Breast epithelium (tissue), 4 donors: ENCODE results near the gene FBXO34. TPM values are rescaled to one million over a fixed set of nuclear protein-coding genes. Genes with fewer than 3 reads are reported as not detected.

Source experiments
- DNase-seq, 2 donors: peaks; one replicate each; pipeline ENCODE4 v3.0.0-alpha.2; 2019; ENCODE audit warnings: low spot score in 2 of 2
- H3K27ac ChIP-seq, 2 donors: fragments of 200-600 bp; sonication (generic) in 1 of 2; one replicate each; pipeline ENCODE4 v1.5.1; 2016 to 2019; ENCODE audit warnings: mild to moderate bottlenecking in 1 of 2
- H3K27me3 ChIP-seq, 2 donors: fragments of 200-600 bp; sonication (generic) in 1 of 2; one replicate each; pipeline versions ENCODE4 v1.5.1 to v1.6.0; 2017 to 2019; ENCODE audit warnings: control low read depth in 1 of 2, mild to moderate bottlenecking in 1 of 2
- H3K36me3 ChIP-seq: fragments of 200-600 bp; one replicate; pipeline ENCODE4 v1.5.1; 2019
- H3K4me1 ChIP-seq, 2 donors: fragments of 200-600 bp; sonication (generic); one replicate each; pipeline ENCODE4 v1.5.1; 2016 to 2019; ENCODE audit warnings: control low read depth in 1 of 2
- H3K4me3 ChIP-seq, 3 donors: fragments of 200-600 bp; sonication (generic); 1 replicate in 2 of 3; 2 replicates in 1 of 3; pipeline ENCODE4 v1.5.1; 2016 to 2019; ENCODE audit warnings: mild to moderate bottlenecking in 3 of 3, moderate library complexity in 2 of 3
- H3K9me3 ChIP-seq, 2 donors: fragments of 200-600 bp; sonication (generic) in 1 of 2; one replicate each; pipeline ENCODE4 v1.5.1; 2016 to 2019; ENCODE audit warnings: control low read depth in 1 of 2
- POLR2A ChIP-seq: fragments of 450-650 bp; IDR thresholded peaks from one replicate; pipeline ENCODE4 v1.6.1; 2016; ENCODE audit warnings: antibody characterized with exemption, mild to moderate bottlenecking, moderate library complexity
- POLR2AphosphoS5 ChIP-seq, 3 donors: sonication (generic); formaldehyde crosslinking; IDR thresholded peaks; one replicate each; pipeline ENCODE4 v1.6.1; 2017; ENCODE audit warnings: antibody characterized with exemption in 3 of 3
- intact Hi-C: fragments of 100-400 bp; cut with DNase I; formaldehyde crosslinking; loops from one replicate; pipeline ENCODE4 v1.15.1; 2023; ENCODE audit warnings: low total_unique reads
- total RNA-seq, 3 donors: library from RNA; depleted of rRNA; stranded (reverse); fragments of >200 nt; gene quantifications; one replicate each; pipeline ENCODE4 v1.1.0, GENCODE V29; 2016
- TF ChIP-seq, protein P1 (sequence below), 3 donors: fragments of 450-650 bp; IDR thresholded peaks; one replicate each; pipeline ENCODE4 v1.5.1; 2016 to 2017; ENCODE audit warnings: antibody characterized with exemption in 3 of 3, mild to moderate bottlenecking in 3 of 3, moderate library complexity in 3 of 3

The FBXO34 gene
- total RNA-seq, 3 donors from 2014 or later = 31.8 to 56.5 (median 34.7) TPM

GRCh38 chr14:55352201-55352600 lies 81.0 kb downstream of the FBXO34 start:
- Histone ChIP-seq H3K27ac (no peak overlapping the region), H3K4me1 (no peaks in the 10 kb centered on the region), H3K9me3 (no peaks in the 10 kb centered on the region), H3K27me3 (no peaks in the 10 kb centered on the region), H3K36me3 (no peaks in the 10 kb centered on the region), H3K4me3 (no peak overlapping the region)
- intact Hi-C loops = no loop called here
- DNase-seq = no peak
- TF ChIP-seq, protein P1, sequence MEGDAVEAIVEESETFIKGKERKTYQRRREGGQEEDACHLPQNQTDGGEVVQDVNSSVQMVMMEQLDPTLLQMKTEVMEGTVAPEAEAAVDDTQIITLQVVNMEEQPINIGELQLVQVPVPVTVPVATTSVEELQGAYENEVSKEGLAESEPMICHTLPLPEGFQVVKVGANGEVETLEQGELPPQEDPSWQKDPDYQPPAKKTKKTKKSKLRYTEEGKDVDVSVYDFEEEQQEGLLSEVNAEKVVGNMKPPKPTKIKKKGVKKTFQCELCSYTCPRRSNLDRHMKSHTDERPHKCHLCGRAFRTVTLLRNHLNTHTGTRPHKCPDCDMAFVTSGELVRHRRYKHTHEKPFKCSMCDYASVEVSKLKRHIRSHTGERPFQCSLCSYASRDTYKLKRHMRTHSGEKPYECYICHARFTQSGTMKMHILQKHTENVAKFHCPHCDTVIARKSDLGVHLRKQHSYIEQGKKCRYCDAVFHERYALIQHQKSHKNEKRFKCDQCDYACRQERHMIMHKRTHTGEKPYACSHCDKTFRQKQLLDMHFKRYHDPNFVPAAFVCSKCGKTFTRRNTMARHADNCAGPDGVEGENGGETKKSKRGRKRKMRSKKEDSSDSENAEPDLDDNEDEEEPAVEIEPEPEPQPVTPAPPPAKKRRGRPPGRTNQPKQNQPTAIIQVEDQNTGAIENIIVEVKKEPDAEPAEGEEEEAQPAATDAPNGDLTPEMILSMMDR (IDR thresholded peaks at IDR 0.05) = no peak
- TF ChIP-seq POLR2AphosphoS5 (IDR thresholded peaks at IDR 0.05) = no peak
- TF ChIP-seq POLR2A = no peak

- no peaks in the 10 kb centered on the region for H3K9me3 ChIP-seq
- intact Hi-C loops = no loop called here
- no peak overlapping the region for H3K4me3 ChIP-seq
- H3K27ac ChIP-seq = peak overlapping the region in 1 of 2 donors; percentile 54
- TF ChIP-seq POLR2A = no peak
- TF ChIP-seq POLR2AphosphoS5 (IDR thresholded peaks at IDR 0.05) = no peak
- TF ChIP-seq, protein P1 (IDR thresholded peaks at IDR 0.05) = no peak
- no peaks in the 10 kb centered on the region for H3K36me3 ChIP-seq
- no peaks in the 10 kb centered on the region for H3K4me1 ChIP-seq
- DNase-seq = no peak
- no peaks in the 10 kb centered on the region for H3K27me3 ChIP-seq
Measured at GRCh38 chr14:55353686-55354467, 82.7 kb downstream of the FBXO34 start.

GRCh38 chr14:55354500-55354899 lies 83.3 kb downstream of the FBXO34 start:
- intact Hi-C loops = no loop called here
- TF ChIP-seq POLR2AphosphoS5 (IDR thresholded peaks at IDR 0.05) (no peak), POLR2A (no peak)
- TF ChIP-seq, protein P1 (IDR thresholded peaks at IDR 0.05) = peak in 2 of 3 donors; percentile 27 to 59
- Histone ChIP-seq H3K9me3 (no peaks in the 10 kb centered on the region), H3K36me3 (no peaks in the 10 kb centered on the region), H3K4me3 (no peak overlapping the region), H3K4me1 (no peaks in the 10 kb centered on the region), H3K27ac (peak overlapping the region in 1 of 2 donors; percentile 54), H3K27me3 (no peaks in the 10 kb centered on the region)
- DNase-seq = no peak

DNA sequence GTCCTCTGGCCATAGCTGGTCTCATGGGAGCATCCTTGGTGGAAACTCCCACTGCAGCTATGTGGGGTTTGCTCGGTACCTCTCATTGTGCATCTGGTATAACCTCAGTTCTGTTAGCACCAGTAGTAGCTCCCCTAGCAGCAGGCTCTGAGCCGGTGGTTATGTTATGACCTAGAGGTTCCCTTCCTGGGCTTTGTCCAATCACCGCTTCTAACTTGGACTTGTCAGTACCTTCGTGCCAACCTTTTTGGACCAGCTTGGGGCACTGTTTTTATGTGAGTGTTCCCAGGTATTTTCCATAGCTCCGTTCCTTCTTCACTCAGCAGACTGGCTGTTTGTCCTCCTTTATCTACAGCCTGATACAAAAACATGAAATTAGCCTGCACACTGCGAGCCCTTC lies 84.7 kb downstream of the FBXO34 start:
- DNase-seq = no peak
- TF ChIP-seq POLR2A = no peak
- TF ChIP-seq, protein P1 (IDR thresholded peaks at IDR 0.05) = no peak
- no peak for TF ChIP-seq POLR2AphosphoS5 (IDR thresholded peaks at IDR 0.05)
- Histone ChIP-seq H3K4me1 (no peaks in the 10 kb centered on the region), H3K4me3 (no peak overlapping the region), H3K36me3 (no peaks in the 10 kb centered on the region), H3K9me3 (no peaks in the 10 kb centered on the region), H3K27ac (peak overlapping the region in 1 of 2 donors; percentile 9), H3K27me3 (no peaks in the 10 kb centered on the region)
- intact Hi-C loops = no loop called here

GRCh38 chr14:55356913-55357312 lies 85.7 kb downstream of the FBXO34 start:
- no peaks in the 10 kb centered on the region for H3K4me1 ChIP-seq
- no peaks in the 10 kb centered on the region for H3K27me3 ChIP-seq
- no peaks in the 10 kb centered on the region for H3K9me3 ChIP-seq
- no peak for DNase-seq
- TF ChIP-seq, protein P1 (IDR thresholded peaks at IDR 0.05) = no peak
- TF ChIP-seq POLR2AphosphoS5 (IDR thresholded peaks at IDR 0.05) = no peak
- TF ChIP-seq POLR2A = no peak
- no peak overlapping the region for H3K4me3 ChIP-seq
- intact Hi-C loops = no loop called here
- H3K36me3 ChIP-seq = no peaks in the 10 kb centered on the region
- no peak overlapping the region for H3K27ac ChIP-seq
